HG03558 (cell line): ENCODE measurements around the gene PHF10.
A peak's percentile ranks its signal among the peaks of the same experiment; 100 is the strongest.
"Not testable (repeated sequence)": the region's sequence is repeated elsewhere in the genome, so short reads cannot be mapped to it uniquely, and the experiment has no call there.

ENCODE experiments used
- ATAC-seq: cut with Tn5 transposase; IDR thresholded peaks from one replicate; pipeline ENCODE4 v1.9.1; 2021; ENCODE audit warnings: moderate number of reproducible peaks; ENCODE audit not compliant: unreplicated experiment; ENCODE audit errors: extremely low read depth

PHF10 gene

GRCh38 chr6:169723991-169724493 is 258 bp downstream of the PHF10 start:
- ATAC-seq, result no peak

GRCh38 chr6:169723200-169723909 is 945 bp downstream of the PHF10 start:
- ATAC-seq, result no peak

GRCh38 chr6:169722362-169723199 is 1.7 kb downstream of the PHF10 start:
- ATAC-seq, result no peak

GRCh38 chr6:169720207-169720855 is 4.0 kb downstream of the PHF10 start:
- no peak for ATAC-seq

GRCh38 chr6:169719117-169719516 is 5.2 kb downstream of the PHF10 start:
- ATAC-seq, result no peak

- ATAC-seq, result no peak
Observed at GRCh38 chr6:169714595-169714994, 9.7 kb downstream of the PHF10 start.

GRCh38 chr6:169714178-169714577 is 10.1 kb downstream of the PHF10 start:
- ATAC-seq, result no peak

GRCh38 chr6:169710009-169710408 is 14.3 kb downstream of the PHF10 start:
- no peak for ATAC-seq

- no peak for ATAC-seq
Observed at GRCh38 chr6:169709293-169709692, 15.0 kb downstream of the PHF10 start.

GRCh38 chr6:169707772-169708171 is 16.5 kb downstream of the PHF10 start:
- no peak for ATAC-seq

GRCh38 chr6:169702840-169703246 is 21.5 kb downstream of the PHF10 start:
- ATAC-seq, result no peak

GRCh38 chr6:169701954-169702839 is 22.1 kb downstream of the PHF10 start, which contains the start of the genes C6orf120 and WDR27:
C6orf120 (plus strand) TSS chr6:169702126; CDS start chr6:169702460, 334 bp downstream.
WDR27 (minus strand) TSS chr6:169702029; CDS start chr6:169689005, 13,024 bp downstream.
- peak; percentile 95 for ATAC-seq

- peak; percentile 0 for ATAC-seq
Observed at GRCh38 chr6:169701311-169701953, 22.9 kb downstream of the PHF10 start.

GRCh38 chr6:169700296-169700695 is 24.0 kb downstream of the PHF10 start:
- ATAC-seq, result no peak

- not testable (repeated sequence) for ATAC-seq
Observed at GRCh38 chr6:169697115-169697514, 27.2 kb downstream of the PHF10 start.

- no peak for ATAC-seq
Observed at GRCh38 chr6:169695131-169695530, 29.2 kb downstream of the PHF10 start.

GRCh38 chr6:169692516-169692915 is 31.8 kb downstream of the PHF10 start:
- no peak for ATAC-seq

- no peak for ATAC-seq
Observed at GRCh38 chr6:169691260-169691659, 33.0 kb downstream of the PHF10 start.

GRCh38 chr6:169689287-169689686 is 35.0 kb downstream of the PHF10 start:
- ATAC-seq, result no peak
